ENCODE data around the gene CCNT1.
"Not testable (repeated sequence)": the region's sequence is repeated elsewhere in the genome, so short reads cannot be mapped to it uniquely, and the experiment has no call there.

- not testable (repeated sequence) for TF ChIP-seq EZH2phosphoT487 (IDR thresholded peaks at IDR 0.05; ENCODE audit: borderline replicate concordance); CTCF (IDR thresholded peaks at IDR 0.05 in 2 of 3, conservative IDR thresholded peaks at IDR 0.05 in 1 of 3; ENCODE audit: borderline replicate concordance in 1 of 3, insufficient read depth in 1 of 3, low read depth in 2 of 3, low read length in 2 of 3); REST (IDR thresholded peaks at IDR 0.05; ENCODE audit: low read depth); ZFX (IDR thresholded peaks at IDR 0.05); EZH2 (IDR thresholded peaks at IDR 0.05); EGR1 (IDR thresholded peaks at IDR 0.05; ENCODE audit: low read depth); CEBPB (IDR thresholded peaks at IDR 0.05; ENCODE audit: low read depth); JUND (IDR thresholded peaks at IDR 0.05)
These were observed 74.6 kb downstream of the CCNT1 start for GRCh38 chr12:48641752-48642555.
